GM18870 (cell line): ENCODE results near the gene ZNF154.

Experiments
- ATAC-seq: cut with Tn5 transposase; IDR thresholded peaks from one replicate; pipeline ENCODE4 v1.9.1; 2021; ENCODE audit warnings: moderate library complexity; ENCODE audit not compliant: unreplicated experiment

Gene ZNF154

GRCh38 chr19:57682226-57682766 lies 26.7 kb downstream of the ZNF154 start:
- ATAC-seq, result no peak

GRCh38 chr19:57675881-57676280 lies 33.1 kb downstream of the ZNF154 start:
- no peak for ATAC-seq

GRCh38 chr19:57672466-57672865 lies 36.5 kb downstream of the ZNF154 start:
- ATAC-seq, result no peak

- no peak for ATAC-seq
These were observed 37.7 kb downstream of the ZNF154 start for GRCh38 chr19:57671124-57671895.

GRCh38 chr19:57668635-57669034 lies 40.4 kb downstream of the ZNF154 start, which contains the start of gene ZSCAN4:
Gene ZSCAN4 (plus strand): TSS chr19:57668935. CDS start chr19:57676146, 7,211 bp downstream.
- ATAC-seq, result no peak

- ATAC-seq, result no peak
These were observed 41.8 kb downstream of the ZNF154 start for GRCh38 chr19:57667228-57667627.

GRCh38 chr19:57665261-57665806 lies 43.7 kb downstream of the ZNF154 start:
- ATAC-seq, result no peak

GRCh38 chr19:57664269-57665127 lies 44.5 kb downstream of the ZNF154 start:
- no peak for ATAC-seq

GRCh38 chr19:57656346-57656745 lies 52.7 kb downstream of the ZNF154 start:
- ATAC-seq, result no peak

- ATAC-seq, result no peak
These were observed 53.6 kb downstream of the ZNF154 start for GRCh38 chr19:57655443-57655842.

- no peak for ATAC-seq
These were observed 55.3 kb downstream of the ZNF154 start for GRCh38 chr19:57653689-57654088.

GRCh38 chr19:57651654-57651996 lies 57.4 kb downstream of the ZNF154 start:
- ATAC-seq, result no peak

GRCh38 chr19:57648331-57649003 lies 60.5 kb downstream of the ZNF154 start:
- no peak for ATAC-seq
